ENCODE results near the gene ADAM15. TPM values are rescaled to one million over a fixed set of nuclear protein-coding genes. Genes with fewer than 3 reads are reported as not detected.
A peak's percentile ranks its signal among the peaks of the same experiment; 100 is the strongest.

The ADAM15 gene
- total RNA-seq, 4 donors from 2014 or later = 90.6 to 196 (median 115) TPM

- H3K4me1 ChIP-seq = peaks cover 6 to 35% (median 17%) of the 10 kb centered on the region in 4 donors
- H3K9me3 ChIP-seq = no peaks in the 10 kb centered on the region
- TF ChIP-seq EP300 (IDR thresholded peaks at IDR 0.05; ENCODE audit: low read depth) = no peak
- peak in 1 of 3 donors; percentile 22 for TF ChIP-seq POLR2AphosphoS5 (IDR thresholded peaks at IDR 0.05)
- DNase-seq = peak; percentile 48
- H3K36me3 ChIP-seq = no peaks in the 10 kb centered on the region
- H3K27ac ChIP-seq = peak overlapping the region; percentile 70 to 79 (median 75)
- no peaks in the 10 kb centered on the region for H3K27me3 ChIP-seq
- intact Hi-C loops (cut with DNase I; ENCODE audit: low total_unique reads) = no loop called here
- WGBS, 2 donors (ENCODE audit: low coverage in 1 of 2) = 65 to 83% methylated on average over 1 to 6 of the region's 6 CpGs
- in situ Hi-C loops (cut with MboI; ENCODE audit: low pct_ligation_motif_present in 1 of 4, low pct_unique_long_range_greater_than_20kb in 1 of 4, low sequenced_read_pairs in 3 of 4) = no loop called here
- H3K4me3 ChIP-seq = no peak overlapping the region
Measured at GRCh38 chr1:155037851-155038441, 13.2 kb upstream of the ADAM15 start.

DNA sequence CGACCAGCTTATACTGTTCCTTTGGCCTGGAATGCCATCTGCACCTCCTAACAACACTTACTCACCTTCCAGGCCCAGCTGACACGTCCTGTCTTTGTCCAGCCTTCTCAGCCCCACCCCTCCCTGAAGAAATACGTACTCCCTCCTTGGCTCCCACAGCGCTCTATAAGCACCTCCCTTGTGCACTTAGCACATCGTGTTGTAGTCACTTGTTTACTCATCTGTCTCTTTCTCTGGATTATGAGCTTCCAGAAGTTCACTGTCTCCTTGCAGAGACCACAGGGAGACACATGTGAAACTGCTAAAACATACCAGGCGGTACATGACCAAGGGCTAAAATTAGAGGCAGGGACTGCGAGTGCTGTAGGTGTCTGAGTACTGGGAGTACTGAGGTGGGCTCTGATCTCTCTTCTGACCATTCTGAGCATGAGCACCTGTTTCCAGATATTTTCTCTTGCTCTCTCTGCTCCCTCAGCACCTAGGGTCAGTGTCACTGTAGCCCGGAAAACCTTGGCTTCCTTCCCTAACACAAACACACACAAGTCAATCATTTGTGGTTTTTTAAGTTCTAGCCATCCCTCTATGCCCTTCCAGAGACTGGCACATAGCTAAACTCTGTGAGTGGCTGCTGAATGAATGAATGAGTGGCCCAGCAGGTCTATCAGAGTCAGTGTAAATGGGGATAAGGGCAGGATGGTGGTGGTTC is 12.4 kb upstream of the ADAM15 start:
- Histone ChIP-seq H3K4me3 (no peak overlapping the region), H3K27me3 (no peaks in the 10 kb centered on the region), H3K27ac (peak overlapping the region; percentile 70 to 79 (median 75)), H3K36me3 (no peaks in the 10 kb centered on the region), H3K9me3 (no peaks in the 10 kb centered on the region), H3K4me1 (peaks cover 6 to 42% (median 25%) of the 10 kb centered on the region in 4 donors)
- WGBS, 2 donors (ENCODE audit: low coverage in 1 of 2) = 24 to 33% methylated on average over 1 to 8 of the region's 8 CpGs
- peak; percentile 79 for DNase-seq
- intact Hi-C loops (cut with DNase I; ENCODE audit: low total_unique reads) (no loop called here), in situ Hi-C loops (cut with MboI; ENCODE audit: low pct_ligation_motif_present in 1 of 4, low pct_unique_long_range_greater_than_20kb in 1 of 4, low sequenced_read_pairs in 3 of 4) (no loop called here)
- TF ChIP-seq EP300 (IDR thresholded peaks at IDR 0.05; ENCODE audit: low read depth) (no peak), POLR2A (IDR thresholded peaks at IDR 0.05) (peak; percentile 65), POLR2AphosphoS5 (IDR thresholded peaks at IDR 0.05) (peak; percentile 11 to 82 (median 81))

GRCh38 chr1:155039308-155039669 is 11.8 kb upstream of the ADAM15 start:
- DNase-seq = no peak
- Histone ChIP-seq H3K27ac (peak overlapping the region; percentile 70 to 79 (median 75)), H3K36me3 (no peaks in the 10 kb centered on the region), H3K27me3 (no peaks in the 10 kb centered on the region), H3K4me3 (no peak overlapping the region), H3K9me3 (no peaks in the 10 kb centered on the region), H3K4me1 (peaks cover 10 to 47% (median 30%) of the 10 kb centered on the region in 4 donors)
- intact Hi-C loops (cut with DNase I; ENCODE audit: low total_unique reads) (no loop called here), in situ Hi-C loops (cut with MboI; ENCODE audit: low pct_ligation_motif_present in 1 of 4, low pct_unique_long_range_greater_than_20kb in 1 of 4, low sequenced_read_pairs in 3 of 4) (no loop called here)
- TF ChIP-seq EP300 (IDR thresholded peaks at IDR 0.05; ENCODE audit: low read depth) (no peak), POLR2AphosphoS5 (IDR thresholded peaks at IDR 0.05) (no peak), POLR2A (IDR thresholded peaks at IDR 0.05) (no peak), CTCF (IDR thresholded peaks at IDR 0.05) (no peak)
- WGBS, 2 donors (ENCODE audit: low coverage in 1 of 2) = 60 to 76% methylated on average over 1 to 4 of the region's 4 CpGs

DNA sequence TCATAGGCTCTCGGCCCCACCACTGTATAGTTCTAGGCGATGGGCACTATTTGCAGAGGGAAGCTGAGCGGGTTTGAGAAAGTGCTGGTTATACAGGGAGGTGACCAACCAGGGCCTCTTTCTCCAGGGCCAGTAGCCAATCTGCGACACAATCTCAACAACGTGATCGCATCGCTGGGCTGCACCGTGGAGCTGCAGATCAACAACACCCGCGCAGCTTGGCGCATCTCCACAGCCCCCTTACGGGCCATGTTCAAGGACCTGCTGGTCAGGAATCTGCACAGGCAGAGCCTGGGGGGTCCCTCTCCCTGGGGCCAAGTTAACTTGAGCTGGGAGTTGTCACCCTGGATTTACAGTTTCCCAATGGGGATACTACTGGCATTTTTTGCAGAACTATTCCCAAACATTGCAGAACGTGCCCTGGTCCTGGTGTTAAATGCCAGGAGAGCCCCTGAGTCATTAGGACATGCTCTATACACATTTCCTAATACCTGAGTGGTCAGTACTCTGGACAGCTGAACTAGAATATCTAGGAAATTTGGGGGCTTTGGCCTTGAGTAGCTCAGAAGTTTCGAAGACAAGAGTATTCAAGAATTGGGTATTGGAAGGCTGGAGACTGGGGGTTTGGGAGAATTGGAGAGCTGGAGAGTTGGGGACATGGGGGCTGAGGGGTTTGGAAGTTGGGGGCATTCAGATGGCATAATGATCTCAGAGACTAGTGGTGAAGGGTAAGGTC is 10.6 kb upstream of the ADAM15 start:
- Histone ChIP-seq H3K36me3 (no peaks in the 10 kb centered on the region), H3K4me3 (no peak overlapping the region), H3K27ac (no peak overlapping the region), H3K9me3 (no peaks in the 10 kb centered on the region), H3K27me3 (no peaks in the 10 kb centered on the region), H3K4me1 (peaks cover 14 to 53% (median 36%) of the 10 kb centered on the region in 4 donors)
- 86 to 94% methylated on average over 11 to 14 of the region's 14 CpGs for WGBS, 2 donors (ENCODE audit: low coverage in 1 of 2)
- intact Hi-C loops (cut with DNase I; ENCODE audit: low total_unique reads) = no loop called here
- TF ChIP-seq POLR2AphosphoS5 (IDR thresholded peaks at IDR 0.05) = no peak
- TF ChIP-seq EP300 (IDR thresholded peaks at IDR 0.05; ENCODE audit: low read depth) = no peak
- no peak for TF ChIP-seq POLR2A (IDR thresholded peaks at IDR 0.05)
- TF ChIP-seq CTCF (IDR thresholded peaks at IDR 0.05) = no peak
- DNase-seq = no peak
- in situ Hi-C loops (cut with MboI; ENCODE audit: low pct_ligation_motif_present in 1 of 4, low pct_unique_long_range_greater_than_20kb in 1 of 4, low sequenced_read_pairs in 3 of 4) = no loop called here

DNA sequence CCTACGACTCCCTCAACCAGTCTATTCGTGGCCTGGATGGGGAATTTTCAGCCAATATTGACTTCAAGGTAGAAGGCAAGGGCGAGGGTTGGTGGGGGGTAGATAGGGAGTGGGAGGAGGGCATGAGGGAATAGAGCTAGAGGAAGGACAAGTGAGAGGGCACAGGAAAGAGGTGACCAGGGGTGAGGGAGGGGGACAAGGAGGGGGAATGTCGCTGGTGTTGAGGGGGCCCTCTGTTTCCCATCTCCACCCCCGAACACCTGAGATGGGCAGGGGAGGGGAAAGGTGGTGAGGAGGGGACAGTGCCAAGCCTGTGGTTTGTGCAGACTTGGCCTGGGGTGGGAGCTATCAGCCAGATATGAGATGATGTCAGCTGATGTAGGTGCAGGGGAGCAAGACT is 8.3 kb upstream of the ADAM15 start:
- in situ Hi-C loops (cut with MboI; ENCODE audit: low pct_ligation_motif_present in 1 of 4, low pct_unique_long_range_greater_than_20kb in 1 of 4, low sequenced_read_pairs in 3 of 4) = no loop called here
- no peak for TF ChIP-seq POLR2A (IDR thresholded peaks at IDR 0.05)
- no peak for TF ChIP-seq CTCF (IDR thresholded peaks at IDR 0.05)
- no peak for TF ChIP-seq POLR2AphosphoS5 (IDR thresholded peaks at IDR 0.05)
- TF ChIP-seq EP300 (IDR thresholded peaks at IDR 0.05; ENCODE audit: low read depth) = no peak
- no peaks in the 10 kb centered on the region for H3K27me3 ChIP-seq
- intact Hi-C loops (cut with DNase I; ENCODE audit: low total_unique reads) = no loop called here
- DNase-seq = no peak
- peak overlapping the region; percentile 73 to 86 (median 83) for H3K27ac ChIP-seq
- H3K4me1 ChIP-seq = peaks cover 14 to 39% (median 34%) of the 10 kb centered on the region in 4 donors
- H3K36me3 ChIP-seq = no peaks in the 10 kb centered on the region
- WGBS, 2 donors (ENCODE audit: low coverage in 1 of 2) = 78 to 82% methylated on average over 3 to 5 of the region's 5 CpGs
- H3K4me3 ChIP-seq = no peak overlapping the region
- no peaks in the 10 kb centered on the region for H3K9me3 ChIP-seq
